Suprapubic skin (tissue), 3 donors: ENCODE measurements around the gene CAPZA1.

Source experiments
- CTCF ChIP-seq, 2 donors: fragments of 200-600 bp in 1 of 2; fragments of 450-650 bp in 1 of 2; sonication (generic) in 1 of 2; IDR thresholded peaks; one replicate each; pipeline ENCODE4 v1.5.1; 2016 to 2019; ENCODE audit warnings: antibody characterized with exemption in 2 of 2, mild to moderate bottlenecking in 1 of 2, moderate library complexity in 1 of 2
- POLR2A ChIP-seq, 2 donors: fragments of 450-650 bp; IDR thresholded peaks; one replicate each; pipeline ENCODE4 v1.6.1; 2017; ENCODE audit warnings: antibody characterized with exemption in 2 of 2, mild to moderate bottlenecking in 2 of 2, moderate library complexity in 2 of 2

GRCh38 chr1:112699425-112700144 lies 80.0 kb downstream of the CAPZA1 start:
- no peak for TF ChIP-seq CTCF (IDR thresholded peaks at IDR 0.05)
- TF ChIP-seq POLR2A (IDR thresholded peaks at IDR 0.05): no peak
